Peyer's patch (tissue), 4 donors: Measurements from ENCODE around the gene NOS1AP.

ENCODE experiments used
- POLR2A ChIP-seq, 2 donors: fragments of 450-650 bp; IDR thresholded peaks; one replicate each; pipeline ENCODE4 v1.5.1; 2017; ENCODE audit warnings: antibody characterized with exemption in 2 of 2, mild to moderate bottlenecking in 2 of 2, moderate library complexity in 2 of 2
- TF ChIP-seq, protein P1 (sequence below), 6 experiments: fragments of 450-650 bp in 4 of 6; fragments of 200-600 bp in 2 of 6; sonication (generic) in 1 of 6; IDR thresholded peaks; one replicate each; pipeline ENCODE4 v1.5.1; 2017 to 2019; ENCODE audit warnings: antibody characterized with exemption in 6 of 6, mild to moderate bottlenecking in 3 of 6, moderate library complexity in 1 of 6

DNA sequence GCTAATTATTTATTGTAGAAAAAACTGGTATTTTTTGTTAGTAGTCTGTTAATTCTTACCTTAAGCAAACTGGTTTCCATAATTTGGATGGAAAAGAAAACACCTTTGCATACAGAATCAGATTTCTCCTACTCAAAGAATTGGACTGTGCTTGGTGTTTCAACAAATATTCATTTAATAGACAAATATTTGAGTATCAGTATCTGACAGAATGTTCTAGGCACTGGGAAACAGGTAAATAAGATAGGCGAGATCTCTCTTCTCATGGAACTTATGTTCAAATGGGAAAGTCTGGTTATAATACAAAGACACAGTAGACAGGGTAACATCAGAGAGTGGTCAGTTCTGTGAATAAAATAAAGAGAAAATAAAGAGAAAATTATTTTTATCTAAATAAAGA lies 119.9 kb downstream of the NOS1AP start:
- TF ChIP-seq, protein P1, sequence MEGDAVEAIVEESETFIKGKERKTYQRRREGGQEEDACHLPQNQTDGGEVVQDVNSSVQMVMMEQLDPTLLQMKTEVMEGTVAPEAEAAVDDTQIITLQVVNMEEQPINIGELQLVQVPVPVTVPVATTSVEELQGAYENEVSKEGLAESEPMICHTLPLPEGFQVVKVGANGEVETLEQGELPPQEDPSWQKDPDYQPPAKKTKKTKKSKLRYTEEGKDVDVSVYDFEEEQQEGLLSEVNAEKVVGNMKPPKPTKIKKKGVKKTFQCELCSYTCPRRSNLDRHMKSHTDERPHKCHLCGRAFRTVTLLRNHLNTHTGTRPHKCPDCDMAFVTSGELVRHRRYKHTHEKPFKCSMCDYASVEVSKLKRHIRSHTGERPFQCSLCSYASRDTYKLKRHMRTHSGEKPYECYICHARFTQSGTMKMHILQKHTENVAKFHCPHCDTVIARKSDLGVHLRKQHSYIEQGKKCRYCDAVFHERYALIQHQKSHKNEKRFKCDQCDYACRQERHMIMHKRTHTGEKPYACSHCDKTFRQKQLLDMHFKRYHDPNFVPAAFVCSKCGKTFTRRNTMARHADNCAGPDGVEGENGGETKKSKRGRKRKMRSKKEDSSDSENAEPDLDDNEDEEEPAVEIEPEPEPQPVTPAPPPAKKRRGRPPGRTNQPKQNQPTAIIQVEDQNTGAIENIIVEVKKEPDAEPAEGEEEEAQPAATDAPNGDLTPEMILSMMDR (IDR thresholded peaks at IDR 0.05): no peak
- no peak for TF ChIP-seq POLR2A (IDR thresholded peaks at IDR 0.05)
